Adipose tissue (tissue), 3 donors: ENCODE measurements around the gene TBX19. TPM values are rescaled to one million over a fixed set of nuclear protein-coding genes. Genes with fewer than 3 reads are reported as not detected.
"Not testable (repeated sequence)": the region's sequence is repeated elsewhere in the genome, so short reads cannot be mapped to it uniquely, and the experiment has no call there.

Experiments
- H3K27ac ChIP-seq: one replicate; pipeline ENCODE4 v1.5.1; 2013; ENCODE audit warnings: low read depth, low read length
- WGBS, 3 donors: extraction: QIAGEN DNeasy Blood & Tissue Kit; methylation state at CpG; one replicate each; pipeline ENCODE4 v1.1.7; 2013; 5-methylcytosine and 5-hydroxymethylcytosine counted together
- polyA plus RNA-seq, 3 donors: library from polyadenylated mRNA; stranded (reverse); fragments of 200-250 nt; gene quantifications; one replicate each; pipeline ENCODE4 v1.2.3, GENCODE V29; 2013
- donor health status: healthy with polysubstance abuse.
- donor health status: Bipolar disorder and iron deficiency.
- donor health status: healthy.

TBX19 gene
- polyA plus RNA-seq, 3 donors, result 0.79 to 1.1 (median 0.98) TPM

GRCh38 chr1:168341483-168341975, 60.9 kb downstream of the TBX19 start:
- no peak overlapping the region for H3K27ac ChIP-seq
- 65 to 89% (median 87%) methylated on average over 3 of the region's 3 CpGs for WGBS, 3 donors

GRCh38 chr1:168342572-168343280, 62.0 kb downstream of the TBX19 start:
- no peak overlapping the region for H3K27ac ChIP-seq
- WGBS, 3 donors, result 10 to 13% (median 12%) methylated on average over 21 of the region's 21 CpGs

GRCh38 chr1:168343566-168343965, 62.9 kb downstream of the TBX19 start:
- 81 to 83% (median 83%) methylated on average over 6 of the region's 6 CpGs for WGBS, 3 donors

GRCh38 chr1:168344517-168344916, 63.8 kb downstream of the TBX19 start:
- H3K27ac ChIP-seq, result no peak overlapping the region

More at GRCh38 chr1:168343566-168343965, 62.9 kb downstream of the TBX19 start:
- H3K27ac ChIP-seq, result no peak overlapping the region

GRCh38 chr1:168345939-168346338, 65.3 kb downstream of the TBX19 start:
- WGBS, 3 donors, result 91 to 94% (median 92%) methylated on average over 1 of the region's 1 CpG

More at GRCh38 chr1:168344517-168344916, 63.8 kb downstream of the TBX19 start:
- WGBS, 3 donors, result 66 to 92% (median 88%) methylated on average over 4 of the region's 4 CpGs

GRCh38 chr1:168347630-168348029, 67.0 kb downstream of the TBX19 start:
- 95 to 100% (median 100%) methylated on average over 1 of the region's 1 CpG for WGBS, 3 donors
- H3K27ac ChIP-seq, result no peak overlapping the region

More at GRCh38 chr1:168345939-168346338, 65.3 kb downstream of the TBX19 start:
- no peak overlapping the region for H3K27ac ChIP-seq

GRCh38 chr1:168348146-168348709, 67.6 kb downstream of the TBX19 start:
- no peak overlapping the region for H3K27ac ChIP-seq
- 35 to 66% (median 36%) methylated on average over 8 of the region's 8 CpGs for WGBS, 3 donors

- WGBS, 3 donors, result 93 to 96% (median 96%) methylated on average over 28 to 34 of the region's 36 CpGs
- H3K27ac ChIP-seq, result not testable (repeated sequence)
Measured at GRCh38 chr1:168354335-168355269, 73.9 kb downstream of the TBX19 start.

GRCh38 chr1:168360151-168361021, 79.7 kb downstream of the TBX19 start:
- 54 to 66% (median 64%) methylated on average over 7 of the region's 7 CpGs for WGBS, 3 donors
- no peak overlapping the region for H3K27ac ChIP-seq

GRCh38 chr1:168361252-168361651, 80.6 kb downstream of the TBX19 start:
- WGBS, 3 donors, result 61 to 75% (median 75%) methylated on average over 2 of the region's 2 CpGs
- no peak overlapping the region for H3K27ac ChIP-seq

- 46 to 87% (median 51%) methylated on average over 4 of the region's 4 CpGs for WGBS, 3 donors
- no peak overlapping the region for H3K27ac ChIP-seq
Measured at GRCh38 chr1:168362991-168363390, 82.3 kb downstream of the TBX19 start.

Other genes starting within 250 kb of the TBX19 start
- 1 to 10 TPM; 2.8 to 7.2 (median 4.4) TPM for gene GPR161, start 143.9 kb upstream of the TBX19 start, polyA plus RNA-seq
- gene TIPRL, start 101.9 kb upstream of the TBX19 start, polyA plus RNA-seq, result 10 to 100 TPM in 2 of 3 donors, 1 to 10 TPM in 1; 9.1 to 21.6 (median 13.1) TPM
- gene SFT2D2, start 54.9 kb upstream of the TBX19 start, polyA plus RNA-seq, result 1 to 10 TPM; 2.9 to 4.8 (median 4.6) TPM